HepG2 (cell line): ENCODE results near the gene G6PC3. TPM values are rescaled to one million over a fixed set of nuclear protein-coding genes. Genes with fewer than 3 reads are reported as not detected.
A peak's percentile ranks its signal among the peaks of the same experiment; 100 is the strongest.

Experiments
- ARID2 ChIP-seq: sonication (generic); formaldehyde crosslinking; IDR thresholded peaks from 2 replicates; pipeline ENCODE4 v1.8.1; 2022; ENCODE audit warnings: mild to moderate bottlenecking, missing genetic modification reagents, borderline replicate concordance
- BRF2 ChIP-seq: sonication (generic); formaldehyde crosslinking; IDR thresholded peaks from 2 replicates; pipeline ENCODE4 v1.8.1; 2022; ENCODE audit warnings: mild to moderate bottlenecking, missing genetic modification reagents
- CCAR2 ChIP-seq: fragments of 200-400 bp; formaldehyde crosslinking; optimal IDR thresholded peaks from 2 replicates; pipeline ENCODE3; 2018; ENCODE audit warnings: low read depth, mild to moderate bottlenecking, low read length, moderate library complexity
- CCDC6 ChIP-seq: sonication (generic); formaldehyde crosslinking; IDR thresholded peaks from 2 replicates; pipeline ENCODE4 v1.8.1; 2022; ENCODE audit warnings: mild to moderate bottlenecking, missing genetic modification reagents, moderate library complexity
- GLI4 ChIP-seq: sonication (generic); formaldehyde crosslinking; IDR thresholded peaks from 2 replicates; pipeline ENCODE4 v1.5.1; 2020; ENCODE audit warnings: missing genetic modification reagents, mild to moderate bottlenecking, moderate library complexity, borderline replicate concordance
- HIC2 ChIP-seq: sonication (generic); formaldehyde crosslinking; IDR thresholded peaks from 2 replicates; pipeline ENCODE4 v1.9.0; 2022; ENCODE audit warnings: low read depth, missing genetic modification reagents
- IRX3 ChIP-seq: sonication (generic); formaldehyde crosslinking; IDR thresholded peaks from 2 replicates; pipeline ENCODE4 v1.8.1; 2023; ENCODE audit warnings: mild to moderate bottlenecking, low read depth, missing genetic modification reagents, borderline replicate concordance
- JUND ChIP-seq: sonication (generic); formaldehyde crosslinking; IDR thresholded peaks from 2 replicates; pipeline ENCODE4 v1.8.0; 2022; ENCODE audit warnings: mild to moderate bottlenecking, missing genetic modification reagents
- MAFG ChIP-seq: sonication (generic); formaldehyde crosslinking; IDR thresholded peaks from 2 replicates; pipeline ENCODE4 v1.5.1; 2020; ENCODE audit warnings: mild to moderate bottlenecking, missing genetic modification reagents
- PATZ1 ChIP-seq: sonication (generic); formaldehyde crosslinking; IDR thresholded peaks from 2 replicates; pipeline ENCODE4 v1.4.0; 2020; ENCODE audit warnings: missing genetic modification reagents
- POLR2AphosphoS5 ChIP-seq: IDR thresholded peaks from 2 replicates; pipeline ENCODE4 v1.6.1; 2012; ENCODE audit warnings: low read depth, low read length
- SAFB2 ChIP-seq: sonication (generic); formaldehyde crosslinking; IDR thresholded peaks from 2 replicates; pipeline ENCODE4 v1.5.1; 2020; ENCODE audit warnings: missing genetic modification reagents, low read depth, mild to moderate bottlenecking, borderline replicate concordance
- SIX4 ChIP-seq: sonication (generic); formaldehyde crosslinking; IDR thresholded peaks from 2 replicates; pipeline ENCODE4 v1.4.0; 2020; ENCODE audit warnings: missing genetic modification reagents
- SRSF1 ChIP-seq: fragments of 200-400 bp; formaldehyde crosslinking; optimal IDR thresholded peaks from 2 replicates; pipeline ENCODE3; 2017; ENCODE audit warnings: mild to moderate bottlenecking, low read depth, low read length, moderate library complexity
- SRSF4 ChIP-seq: fragments of 200-400 bp; formaldehyde crosslinking; IDR thresholded peaks from one replicate; pipeline ENCODE4 v1.6.1; 2018; ENCODE audit warnings: mild to moderate bottlenecking, low read depth, low read length, moderate library complexity; ENCODE audit not compliant: poor library complexity, severe bottlenecking
- ZBTB37 ChIP-seq: sonication (generic); formaldehyde crosslinking; IDR thresholded peaks from 2 replicates; pipeline ENCODE4 v1.4.0; 2020; ENCODE audit warnings: mild to moderate bottlenecking, missing genetic modification reagents
- ZNF207 ChIP-seq: fragments of 450-650 bp; IDR thresholded peaks from 2 replicates; pipeline ENCODE4 v1.6.1; 2016; ENCODE audit warnings: antibody characterized with exemption, borderline replicate concordance
- ZNF468 ChIP-seq: sonication (generic); formaldehyde crosslinking; IDR thresholded peaks from 2 replicates; pipeline ENCODE4 v1.8.0; 2022; ENCODE audit warnings: mild to moderate bottlenecking, moderate library complexity, missing genetic modification reagents
- ZNF510 ChIP-seq: sonication (generic); formaldehyde crosslinking; IDR thresholded peaks from 2 replicates; pipeline ENCODE4 v1.4.0; 2020; ENCODE audit warnings: low read depth, mild to moderate bottlenecking, missing genetic modification reagents
- ZNF512 ChIP-seq: sonication (generic); formaldehyde crosslinking; IDR thresholded peaks from 2 replicates; pipeline ENCODE4 v1.4.0; 2020; ENCODE audit warnings: mild to moderate bottlenecking, missing genetic modification reagents
- ZNF740 ChIP-seq: sonication (generic); formaldehyde crosslinking; IDR thresholded peaks from 2 replicates; pipeline ENCODE4 v1.4.0; 2020; ENCODE audit warnings: missing genetic modification reagents
- ZNF781 ChIP-seq: sonication (generic); formaldehyde crosslinking; IDR thresholded peaks from 2 replicates; pipeline ENCODE4 v1.5.1; 2020; ENCODE audit warnings: borderline replicate concordance, mild to moderate bottlenecking, missing genetic modification reagents; ENCODE audit errors: not compliant biosample characterization
- polyA plus RNA-seq, 8 experiments: library from polyadenylated mRNA; depleted of rRNA in 3 of 8; stranded (reverse) in 7 of 8; unstranded in 1 of 8; fragments of >200 nt; fragmentation: Illumina TruSeq in 4 of 8; extraction: Trizol in 4 of 8; gene quantifications; 2 replicates each; pipeline versions ENCODE4 v1.2.1 to v1.2.3, GENCODE V29; 2011 to 2016; ENCODE audit warnings: low read depth in 4 of 8, missing spikeins in 1 of 8, mixed read lengths in 1 of 8; ENCODE audit not compliant: insufficient read depth in 1 of 8
- total RNA-seq, 5 experiments: library from RNA; depleted of rRNA; stranded (reverse); fragments of >200 nt; fragmentation: Illumina TruSeq; extraction: Trizol; gene quantifications; 2 replicates each; pipeline ENCODE4 v1.2.3, GENCODE V29; 2016; ENCODE audit warnings: low read depth in 1 of 5

The G6PC3 gene
- total and polyA plus RNA-seq, 2 of the 13 experiments (the other 11 are each of a cell fraction or from before 2014, with no cell fraction given) = 38.5 to 75.8 TPM

- TF ChIP-seq ZBTB37 (CRISPR knock-in tag) = 0 out of 2 replicates have a peak, but pooled peaks have one; percentile 29
- TF ChIP-seq IRX3 (CRISPR knock-in tag) = no peak
- TF ChIP-seq SIX4 (CRISPR knock-in tag) = no peak
- no peak for TF ChIP-seq SAFB2 (CRISPR knock-in tag)
- TF ChIP-seq ZNF740 = no peak
- no peak for TF ChIP-seq ZNF207
- TF ChIP-seq GLI4 = peak; percentile 64; the same call in 1 of the 2 replicates
- no peak for TF ChIP-seq JUND
- TF ChIP-seq CCAR2 = no peak
- 0 out of 2 replicates have a peak, but pooled peaks have one; percentile 23 for TF ChIP-seq ZNF510
- TF ChIP-seq ARID2 (CRISPR knock-in tag) = no peak
- TF ChIP-seq SRSF4 = no peak
- TF ChIP-seq ZNF781 (CRISPR knock-in tag) = no peak
- TF ChIP-seq MAFG (CRISPR knock-in tag) = no peak
- no peak for TF ChIP-seq POLR2AphosphoS5
- no peak for TF ChIP-seq CCDC6
- TF ChIP-seq ZNF468 (CRISPR knock-in tag) = no peak; the same call in 1 of the 2 replicates
- no peak for TF ChIP-seq PATZ1 (CRISPR knock-in tag)
- no peak for TF ChIP-seq ZNF512
- TF ChIP-seq HIC2 (CRISPR knock-in tag) = 0 out of 2 replicates have a peak, but pooled peaks have one; percentile 2
- TF ChIP-seq BRF2 (CRISPR knock-in tag) = no peak; the same call in 1 of the 2 replicates
- TF ChIP-seq SRSF1 = no peak
Observed at GRCh38 chr17:44124118-44124438, 53.5 kb downstream of the G6PC3 start (continued).
